Measurements from ENCODE around the gene LBR.
A peak's percentile ranks its signal among the peaks of the same experiment; 100 is the strongest.
"Not testable (repeated sequence)": the region's sequence is repeated elsewhere in the genome, so short reads cannot be mapped to it uniquely, and the experiment has no call there.

The LBR gene

GRCh38 chr1:225427235-225428067 is at the start of gene LBR:
Gene LBR, minus strand, starts transcription at chr1:225428038. Its CDS starts 3,963 bp downstream, at chr1:225424075.
- no peak for DNase-seq

- no peak for DNase-seq
These were observed 49.6 kb upstream of the LBR start for GRCh38 chr1:225477296-225477911.

DNA sequence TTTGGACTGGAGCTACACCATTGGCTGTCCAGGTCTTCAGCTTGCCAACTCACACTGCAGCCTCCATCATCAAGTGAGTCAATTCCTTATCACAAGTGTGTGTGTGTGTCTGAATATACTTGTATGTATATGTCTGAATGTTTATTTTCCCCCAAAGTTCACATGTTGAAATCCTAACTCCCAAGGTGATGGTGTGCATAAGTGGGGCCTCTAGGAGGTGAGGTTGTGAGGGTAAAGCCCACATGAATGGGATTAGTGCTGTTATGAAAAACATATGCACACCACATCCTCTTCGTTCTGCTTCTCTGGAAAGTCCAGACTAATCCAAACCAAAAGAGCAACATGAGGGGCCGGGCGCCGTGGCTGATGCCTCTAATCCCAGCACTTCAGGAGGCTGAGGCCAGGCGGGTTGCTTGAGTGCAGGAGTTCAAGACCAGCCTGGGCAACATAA is 48.7 kb upstream of the LBR start:
- DNase-seq: no peak

DNA sequence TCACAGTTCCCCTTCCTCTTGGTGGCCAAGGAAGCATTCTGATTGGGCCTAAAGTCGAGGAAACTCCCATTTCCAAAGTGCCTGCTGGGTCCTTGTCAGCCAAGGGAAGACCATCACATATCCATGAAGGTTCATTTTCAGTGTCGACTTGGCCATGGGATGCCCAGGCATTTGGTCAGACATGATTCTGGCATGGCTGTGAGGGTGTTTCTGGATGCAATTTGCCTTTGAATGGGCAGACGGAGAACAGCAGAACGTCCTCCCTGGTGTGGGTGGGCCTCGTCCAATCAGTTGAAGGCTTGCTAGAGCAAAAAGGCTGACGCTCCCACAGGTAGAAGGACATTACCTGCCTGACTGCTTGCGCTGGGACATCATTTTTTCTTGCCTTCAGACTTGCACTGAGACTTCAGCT is 48.3 kb upstream of the LBR start:
- no peak for DNase-seq

DNA sequence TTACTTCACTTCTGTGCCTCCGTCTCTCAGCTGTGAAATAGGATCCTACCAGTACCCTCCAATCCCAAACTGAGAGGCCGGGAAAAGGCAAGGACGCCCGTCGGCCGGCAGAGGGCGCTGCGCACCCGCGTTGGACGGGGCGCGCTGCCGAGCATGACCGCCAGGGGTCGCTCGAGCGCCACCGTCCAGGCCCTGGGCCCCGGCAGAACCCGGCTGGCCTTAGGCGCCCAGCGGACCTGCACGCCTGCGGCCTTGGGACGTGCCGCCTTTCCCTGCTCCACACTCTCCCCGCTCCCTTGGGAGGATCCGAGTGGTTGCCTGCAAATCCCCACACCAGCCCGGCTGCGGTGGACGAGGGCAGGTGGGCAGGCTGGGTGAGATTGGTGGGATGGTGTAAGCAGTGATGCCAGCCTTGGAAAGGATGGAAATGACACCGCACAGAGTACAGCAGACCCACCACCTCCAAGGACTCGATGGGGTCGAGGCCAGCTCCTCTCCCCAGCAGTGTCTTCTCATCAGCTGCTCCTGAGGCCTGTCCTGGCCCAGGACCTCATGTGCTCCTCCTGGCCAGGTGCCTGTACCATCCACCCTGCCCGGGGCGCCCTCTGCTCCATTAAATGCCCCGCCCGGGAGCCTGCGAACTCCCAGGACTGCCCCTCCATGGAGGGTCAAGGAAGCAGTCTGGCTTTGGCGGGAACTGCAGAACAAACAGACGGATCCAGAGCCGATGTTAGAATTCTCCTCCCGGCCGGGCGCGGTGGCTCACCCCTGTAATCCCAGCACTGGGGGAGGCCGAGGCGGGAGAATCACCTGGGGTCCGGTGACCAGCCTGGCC is 47.4 kb upstream of the LBR start:
- DNase-seq: peak; percentile 22

DNA sequence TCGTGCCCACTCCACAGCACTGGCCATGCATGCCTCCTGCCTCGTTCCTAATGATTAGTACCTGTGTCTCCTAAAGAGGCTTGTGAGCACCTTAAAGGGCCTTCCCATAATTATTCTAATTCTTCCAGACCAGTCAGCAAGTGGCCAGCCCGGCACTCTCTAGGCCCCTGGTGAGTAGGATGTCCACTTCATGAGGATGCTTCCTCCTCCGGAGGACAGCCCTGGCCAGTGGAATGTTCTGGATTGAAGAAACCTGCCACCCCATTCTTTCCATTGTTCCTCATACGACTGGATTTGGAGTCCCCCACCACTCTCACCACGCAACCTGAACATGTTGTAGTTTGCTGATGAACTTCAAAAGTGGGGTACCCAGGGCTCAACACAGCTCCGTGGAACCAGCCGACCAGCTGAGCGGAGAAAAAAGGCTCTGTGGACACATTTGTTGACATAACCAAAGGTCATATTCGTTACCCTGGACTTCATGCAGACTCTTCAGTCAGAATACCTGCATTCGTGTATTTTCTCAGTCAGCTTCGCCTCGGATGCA is 46.7 kb upstream of the LBR start:
- DNase-seq: no peak

- not testable (repeated sequence) for DNase-seq
These were observed 46.0 kb upstream of the LBR start for GRCh38 chr1:225473676-225474438.

- DNase-seq: not testable (repeated sequence)
These were observed 45.4 kb upstream of the LBR start for GRCh38 chr1:225473266-225473665.

- no peak for DNase-seq
These were observed 43.8 kb upstream of the LBR start for GRCh38 chr1:225471453-225472301.

- no peak for DNase-seq
These were observed 43.2 kb upstream of the LBR start for GRCh38 chr1:225471109-225471452.

- DNase-seq: no peak
These were observed 42.6 kb upstream of the LBR start for GRCh38 chr1:225470211-225471108.

DNA sequence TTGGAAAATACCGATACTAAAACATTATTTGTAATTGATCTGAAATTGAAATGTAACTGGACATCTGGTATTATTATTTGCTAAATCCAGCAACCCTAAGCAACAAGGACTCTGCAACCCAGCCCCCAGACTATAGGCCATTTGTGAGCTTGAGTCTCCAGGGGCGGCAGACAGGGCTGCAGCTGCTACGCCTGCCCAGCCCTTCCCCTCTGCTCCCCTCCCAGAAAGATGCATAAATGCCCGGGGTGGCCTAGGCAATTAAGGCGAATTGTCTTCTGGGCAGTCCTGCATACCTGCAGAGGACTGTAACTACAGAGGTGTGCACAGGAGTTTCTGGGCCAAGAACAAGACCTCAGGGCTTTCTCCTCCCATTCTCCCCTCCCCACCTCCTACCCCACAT is 41.2 kb upstream of the LBR start:
- DNase-seq: no peak

- no peak for DNase-seq
These were observed 40.6 kb upstream of the LBR start for GRCh38 chr1:225468270-225469020.

GRCh38 chr1:225467193-225468020 is 39.6 kb upstream of the LBR start:
- no peak for DNase-seq

GRCh38 chr1:225466848-225467192 is 39.0 kb upstream of the LBR start:
- no peak for DNase-seq

DNA sequence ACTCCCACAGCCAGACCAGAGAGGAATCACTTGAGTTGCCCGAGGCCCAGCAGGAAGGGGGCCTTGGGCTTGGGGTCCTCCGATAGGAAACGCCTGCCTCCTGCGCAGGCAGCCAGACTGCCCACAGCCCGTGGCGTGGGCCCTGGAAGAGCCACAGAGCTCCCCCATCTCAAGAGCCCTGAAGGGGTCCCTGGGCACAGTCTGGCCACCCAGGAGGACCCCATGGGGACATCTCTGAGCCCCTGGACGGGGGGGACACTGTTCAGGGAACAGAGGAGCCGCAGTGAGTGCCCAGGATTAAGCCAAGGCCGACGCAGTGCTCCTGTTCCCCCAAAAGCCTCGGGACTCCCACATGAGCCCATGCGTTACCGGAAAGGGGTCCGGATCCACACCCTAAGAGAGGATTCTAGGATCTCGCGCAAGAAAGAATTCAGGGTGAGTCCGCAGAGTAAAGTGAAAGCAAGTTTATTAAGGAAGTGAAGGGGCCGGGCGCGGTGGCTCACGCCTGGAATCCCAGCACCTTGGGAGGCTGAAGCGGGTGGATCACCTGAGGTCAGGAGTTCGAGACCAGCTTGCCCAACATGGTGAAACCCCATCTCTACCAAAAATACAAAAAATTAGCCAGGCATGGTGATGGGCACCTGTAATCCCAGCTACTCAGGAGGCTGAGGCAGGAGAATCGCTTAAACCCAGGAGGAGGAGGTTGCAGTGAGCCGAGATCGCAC is 38.1 kb upstream of the LBR start:
- no peak for DNase-seq

DNA sequence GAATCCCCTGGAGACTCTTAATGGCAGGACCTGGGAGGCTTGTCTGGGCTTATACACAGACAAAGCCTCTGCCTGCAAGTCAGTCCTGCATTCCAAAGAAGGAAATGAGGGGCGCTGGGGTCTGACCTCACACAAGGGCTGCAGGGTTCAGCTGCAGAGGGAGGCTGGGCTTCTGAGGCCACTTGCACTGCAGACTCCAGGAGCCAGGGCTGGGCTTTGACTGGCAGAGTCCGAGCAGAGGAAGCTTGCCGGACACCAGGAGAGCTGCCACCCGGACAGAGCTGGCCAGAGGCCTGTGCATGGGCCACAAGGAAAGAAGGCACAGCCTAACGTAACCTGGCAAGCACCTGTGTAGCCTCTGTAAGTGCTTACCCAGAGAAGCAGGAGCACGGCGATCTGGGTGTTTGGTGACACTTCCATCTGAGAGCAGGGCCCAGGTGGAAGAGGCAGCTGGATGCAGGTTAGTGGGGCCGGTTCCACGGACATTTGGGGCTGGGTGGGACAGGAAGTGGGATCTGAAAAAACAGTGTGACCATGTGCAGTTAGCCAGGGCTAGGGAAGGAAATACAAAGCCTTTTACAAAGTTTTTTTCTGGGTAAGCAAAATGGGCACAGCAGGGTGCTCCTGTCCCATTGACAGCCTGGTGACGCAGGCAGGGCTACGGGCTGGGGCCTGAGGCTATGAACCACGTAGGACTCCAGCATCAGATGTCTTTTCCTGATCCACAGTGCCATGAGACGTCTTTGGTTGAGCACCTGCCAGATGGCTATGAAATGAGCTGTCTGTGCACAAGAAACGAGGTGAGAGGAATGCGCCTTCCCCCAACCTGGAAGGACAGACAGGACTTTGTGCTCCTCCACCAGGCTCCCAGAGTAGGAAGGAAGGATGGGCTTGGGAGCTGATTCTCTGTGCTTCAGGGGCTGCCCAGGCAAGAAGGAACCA is 37.3 kb upstream of the LBR start:
- DNase-seq: no peak
